Measurements from ENCODE around the gene HOXA6.
A peak's percentile ranks its signal among the peaks of the same experiment; 100 is the strongest.

The HOXA6 gene

DNA sequence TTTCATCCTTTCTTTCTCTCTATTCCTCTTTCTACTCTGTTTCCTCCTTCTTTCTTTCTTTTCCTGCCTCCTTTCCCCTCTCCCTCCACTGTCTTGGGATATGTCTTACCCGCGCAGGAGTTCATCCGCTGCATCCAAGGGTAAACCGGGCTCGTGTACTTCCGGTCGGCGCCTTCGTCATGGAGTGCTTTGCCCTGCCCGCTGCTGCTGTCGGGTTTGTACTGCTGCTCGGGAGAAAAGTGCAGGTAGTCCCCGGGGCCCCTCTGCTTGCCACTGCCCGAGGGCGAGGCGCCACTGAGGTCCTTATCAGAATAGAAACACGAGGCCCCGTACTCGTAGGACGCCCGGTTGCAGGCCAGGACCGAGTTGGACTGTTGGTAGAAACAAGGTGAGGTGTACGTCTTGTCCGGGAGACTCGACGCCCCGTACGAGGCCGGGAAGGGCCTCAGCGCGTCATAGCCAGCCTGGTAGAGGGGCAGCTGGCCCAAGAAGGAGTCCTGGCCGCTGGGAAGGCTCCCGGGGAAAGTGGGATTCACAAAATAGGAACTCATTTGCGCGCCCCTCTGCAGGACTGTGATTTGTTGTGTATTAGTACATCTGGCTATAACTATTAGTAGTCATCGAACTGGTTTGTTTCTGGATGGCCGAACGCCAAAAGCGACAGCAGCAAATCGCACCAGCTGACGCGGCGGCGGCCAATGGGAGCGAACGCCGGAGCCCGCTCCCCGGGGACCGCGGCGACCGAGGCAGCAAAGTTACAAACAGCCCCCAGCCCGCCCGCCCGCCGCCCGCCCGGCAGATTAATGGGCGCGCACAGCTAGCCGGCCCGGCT lies at the start of gene HOXA6:
Gene HOXA6, minus strand, starts transcription at position 576 of the 832 bp plus-strand sequence. Its CDS starts 25 bp downstream, at position 551.
- DNase-seq, result no peak

DNA sequence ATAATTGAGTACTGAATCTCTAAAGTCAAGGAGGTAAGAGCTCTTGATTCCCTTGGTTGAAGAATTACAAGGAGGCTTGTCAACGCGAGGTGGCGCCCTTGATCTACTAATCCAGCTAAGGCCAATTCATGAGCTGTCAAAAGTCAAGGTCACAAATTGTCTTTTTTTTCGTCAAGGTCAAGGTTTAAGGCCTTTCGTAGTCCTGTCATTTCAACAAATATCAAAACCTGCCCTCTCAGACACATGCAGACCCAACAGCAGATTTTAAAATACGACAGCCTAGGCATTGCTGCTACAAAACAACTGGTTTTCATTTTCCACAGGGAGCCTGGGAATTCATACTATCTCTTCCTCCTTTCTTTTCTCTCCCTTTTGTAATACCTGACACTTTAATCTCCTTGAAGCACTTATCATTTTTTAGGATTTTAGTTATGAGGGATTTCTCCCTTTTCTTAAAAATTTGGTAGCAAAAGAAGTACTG lies 48.8 kb upstream of the HOXA6 start:
- peak; percentile 86 for DNase-seq

DNA sequence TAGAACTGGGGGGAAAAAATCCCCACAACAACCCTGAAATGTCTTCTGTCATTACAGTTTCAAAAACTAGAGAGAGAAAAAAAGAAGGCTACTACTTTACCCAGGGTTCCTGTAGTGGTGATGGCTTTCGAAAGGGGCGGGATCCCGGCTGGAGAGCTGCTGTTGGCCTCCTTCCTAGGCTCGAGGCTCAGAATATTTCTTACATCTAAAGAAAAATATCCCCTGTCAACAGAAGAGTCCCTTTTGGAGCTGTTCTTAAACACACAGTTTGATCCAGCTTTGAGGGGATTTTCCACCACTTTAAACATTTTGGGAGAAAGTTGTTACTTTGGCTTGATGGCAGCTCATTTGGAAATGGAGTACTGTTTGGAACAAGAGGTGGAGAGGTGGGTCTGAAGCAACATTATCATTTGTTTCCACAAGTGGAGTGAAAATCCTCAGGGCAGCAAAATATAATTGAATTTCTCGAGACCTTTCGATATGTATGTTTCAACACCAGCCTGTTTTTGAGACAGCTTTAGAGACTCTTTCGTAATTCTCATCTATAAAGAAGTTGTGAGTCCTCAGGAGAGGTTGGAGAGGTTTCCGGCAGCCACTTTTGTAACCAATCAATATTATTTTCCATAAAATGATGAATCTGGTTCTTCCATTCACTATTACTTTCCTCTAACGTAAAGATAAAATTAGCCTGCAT lies 47.3 kb upstream of the HOXA6 start:
- DNase-seq, result no peak

DNA sequence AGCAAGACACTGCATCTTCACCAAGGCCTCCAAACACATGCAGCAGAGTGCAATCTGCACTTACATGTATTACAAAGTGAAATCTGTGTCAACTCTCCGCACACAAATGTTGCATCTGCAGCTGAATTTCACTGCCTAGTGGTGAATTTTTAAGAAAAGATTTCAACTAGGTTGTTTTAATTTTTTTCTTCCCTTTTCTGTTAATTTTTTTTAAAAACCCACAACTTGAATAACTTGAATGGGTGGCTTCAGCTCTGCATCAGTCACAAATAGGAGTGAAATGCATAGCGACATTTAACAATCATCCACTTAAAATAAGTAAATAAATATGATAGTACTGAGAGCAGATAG lies 46.4 kb upstream of the HOXA6 start:
- no peak for DNase-seq

DNA sequence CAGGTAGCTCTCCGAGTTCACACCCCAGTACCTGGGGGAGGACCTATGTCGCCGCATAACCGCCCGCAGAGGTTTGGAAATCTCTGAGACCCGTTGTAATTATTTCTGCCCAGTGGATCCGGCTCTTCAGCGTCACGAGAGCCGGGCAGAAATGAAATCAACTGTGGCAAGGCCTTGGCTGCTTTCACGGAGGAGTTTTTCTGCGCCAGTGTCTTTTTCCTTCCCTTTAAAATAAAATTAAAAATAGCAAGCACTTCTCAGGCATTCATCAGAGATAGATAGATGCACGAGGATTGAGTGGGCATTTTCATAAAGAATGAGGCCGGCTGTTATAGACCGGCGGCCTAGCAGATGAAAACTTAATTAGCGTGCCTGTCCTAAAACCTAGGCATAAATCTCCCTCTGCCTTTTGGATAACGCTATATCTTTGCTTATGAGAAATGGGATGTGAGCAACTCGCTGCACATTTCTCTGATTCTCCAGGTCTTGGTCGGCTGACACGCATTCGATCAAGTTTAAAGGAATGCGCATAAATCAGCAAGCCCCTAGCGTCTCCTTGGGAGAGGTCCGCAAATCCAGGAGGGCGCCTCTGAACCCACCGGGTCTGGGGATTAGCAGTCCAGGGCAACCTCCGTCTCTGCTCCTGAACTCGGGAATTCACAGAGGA lies 45.9 kb upstream of the HOXA6 start:
- DNase-seq, result peak; percentile 19

DNA sequence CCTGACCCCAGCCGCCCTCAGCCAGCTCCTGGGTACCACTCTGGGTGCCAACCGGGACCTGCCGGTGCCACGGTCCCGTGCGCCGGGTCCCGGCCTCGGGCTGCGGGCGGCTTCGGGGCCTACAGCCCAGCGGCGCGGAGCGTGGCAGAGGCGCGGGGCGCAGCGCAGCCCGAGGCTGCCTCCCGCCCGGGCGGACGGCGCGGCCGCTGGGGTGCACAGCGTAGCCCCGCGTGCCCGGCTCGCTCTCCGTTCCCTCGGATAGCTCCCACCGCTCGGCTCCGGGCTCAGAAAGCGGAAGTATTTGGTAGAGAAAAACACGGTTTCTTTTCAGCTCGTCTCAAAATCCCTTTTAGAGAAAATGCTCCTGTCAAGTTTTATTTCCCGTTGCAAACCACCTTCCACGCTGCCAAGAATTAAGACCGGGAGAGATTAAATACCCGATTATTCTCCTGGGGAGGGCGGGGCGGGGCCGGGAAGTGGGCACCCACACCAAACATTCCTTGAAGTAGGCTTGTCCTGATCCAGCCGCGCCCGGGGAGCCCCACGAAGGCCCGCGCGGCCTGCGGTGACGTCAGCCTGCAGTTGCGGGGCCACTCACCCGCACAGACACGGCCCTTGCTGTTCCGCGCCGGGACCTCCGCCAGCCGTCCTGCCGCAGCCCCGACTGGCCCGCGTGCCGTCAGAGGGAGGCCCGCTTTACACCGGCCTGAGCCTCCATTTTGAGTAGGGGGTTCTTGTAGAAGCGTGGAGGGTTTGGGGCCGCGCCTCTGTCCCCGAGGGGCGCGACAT lies 45.2 kb upstream of the HOXA6 start:
- DNase-seq, result peak; percentile 44

DNA sequence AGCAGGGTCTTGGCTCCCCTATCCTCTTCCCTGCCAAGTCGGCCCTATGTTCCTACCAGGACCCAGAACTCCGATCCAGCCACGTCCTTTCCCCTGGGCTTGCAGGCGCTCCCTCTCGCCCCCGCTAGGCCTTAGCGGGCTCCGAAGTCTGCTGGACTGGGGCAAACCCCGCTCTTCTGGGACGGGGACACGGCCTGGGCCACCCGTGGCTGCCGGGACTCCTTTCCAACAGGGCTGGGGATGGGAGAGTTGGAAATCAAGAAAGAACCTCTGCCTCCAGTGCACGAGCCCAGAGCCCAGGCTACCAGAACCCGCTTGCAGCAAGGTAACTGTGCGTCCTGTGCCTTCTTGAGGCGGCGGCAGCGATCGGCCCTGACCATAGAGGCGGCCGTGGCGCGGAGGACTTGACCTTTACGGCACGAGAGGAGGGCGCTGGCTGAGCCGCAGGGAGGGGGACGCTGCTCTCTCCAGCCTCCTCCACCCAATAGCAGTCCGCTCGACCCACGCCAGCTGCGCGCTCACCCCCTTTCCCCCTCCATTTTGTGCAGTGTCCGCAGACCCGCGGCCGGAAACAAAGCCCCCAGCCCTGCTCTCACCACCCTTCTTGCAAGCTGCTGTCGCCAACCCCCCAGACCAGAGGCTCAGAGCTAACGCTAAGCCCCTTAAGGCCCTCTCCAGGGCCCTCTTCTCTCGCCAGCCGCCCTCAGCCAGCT lies 44.4 kb upstream of the HOXA6 start:
- DNase-seq, result peak; percentile 29

DNA sequence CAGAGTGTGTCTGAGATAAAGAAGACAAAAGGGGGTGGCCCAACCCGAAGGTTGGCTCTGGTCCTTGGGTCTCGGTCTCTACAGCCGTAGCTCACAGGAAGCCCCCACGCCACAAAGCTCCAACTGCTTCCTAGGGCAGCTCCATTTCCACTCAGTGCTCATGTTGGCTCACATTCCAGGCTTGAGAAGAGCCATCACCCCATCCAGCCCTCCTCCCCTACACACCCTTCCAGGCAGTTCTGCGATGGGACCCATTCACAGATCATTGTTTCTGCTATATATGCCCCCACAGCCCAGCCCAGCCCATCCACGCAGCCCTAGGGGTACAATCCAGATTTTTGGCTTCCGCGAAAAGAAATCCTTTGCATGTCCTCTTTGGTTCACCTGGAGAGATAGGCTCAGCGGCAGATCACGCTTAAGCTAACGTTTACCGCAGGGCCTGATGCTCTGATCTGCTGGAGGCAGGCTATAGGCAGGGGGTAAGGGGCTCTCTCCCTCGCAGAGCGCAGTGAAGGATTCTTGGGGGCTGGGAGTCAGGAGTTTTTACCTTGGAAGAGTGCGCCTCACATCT lies 43.7 kb upstream of the HOXA6 start:
- peak; percentile 20 for DNase-seq

DNA sequence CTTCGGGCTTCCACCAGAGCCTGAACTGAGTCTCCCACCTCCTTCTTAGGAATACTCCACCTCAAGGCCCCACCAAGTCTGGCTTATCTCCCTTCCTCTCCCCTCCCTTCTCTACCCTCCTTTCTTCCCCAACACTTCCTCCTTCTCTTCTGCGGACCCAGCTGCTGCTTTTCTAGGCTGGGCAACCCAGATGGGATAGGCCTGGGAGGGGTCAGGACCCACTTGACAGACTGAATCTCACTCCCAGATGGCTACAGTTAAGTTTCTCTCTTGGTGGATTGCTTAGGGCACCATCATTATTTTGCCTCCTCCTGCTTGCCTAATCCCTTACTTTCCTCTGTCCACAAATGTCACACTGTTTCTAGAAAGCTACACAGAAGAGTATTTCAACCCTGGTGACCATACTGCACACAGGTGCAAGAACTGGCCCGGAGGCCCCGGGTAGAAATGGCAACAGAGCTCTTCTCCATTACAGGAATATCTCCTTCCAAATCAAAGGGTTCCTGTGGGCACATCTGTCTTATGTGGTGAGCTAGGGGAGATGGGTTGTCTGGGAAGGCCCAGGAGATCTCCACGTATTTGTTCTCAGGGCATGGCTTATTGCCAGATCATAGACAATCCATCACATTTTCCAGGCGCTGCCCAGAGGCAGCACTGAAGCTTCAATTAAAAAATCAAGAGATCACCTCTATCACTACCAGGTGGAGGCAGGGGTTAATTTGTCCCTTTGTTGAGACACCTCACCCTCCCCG lies 42.6 kb upstream of the HOXA6 start:
- DNase-seq, result peak; percentile 13

DNA sequence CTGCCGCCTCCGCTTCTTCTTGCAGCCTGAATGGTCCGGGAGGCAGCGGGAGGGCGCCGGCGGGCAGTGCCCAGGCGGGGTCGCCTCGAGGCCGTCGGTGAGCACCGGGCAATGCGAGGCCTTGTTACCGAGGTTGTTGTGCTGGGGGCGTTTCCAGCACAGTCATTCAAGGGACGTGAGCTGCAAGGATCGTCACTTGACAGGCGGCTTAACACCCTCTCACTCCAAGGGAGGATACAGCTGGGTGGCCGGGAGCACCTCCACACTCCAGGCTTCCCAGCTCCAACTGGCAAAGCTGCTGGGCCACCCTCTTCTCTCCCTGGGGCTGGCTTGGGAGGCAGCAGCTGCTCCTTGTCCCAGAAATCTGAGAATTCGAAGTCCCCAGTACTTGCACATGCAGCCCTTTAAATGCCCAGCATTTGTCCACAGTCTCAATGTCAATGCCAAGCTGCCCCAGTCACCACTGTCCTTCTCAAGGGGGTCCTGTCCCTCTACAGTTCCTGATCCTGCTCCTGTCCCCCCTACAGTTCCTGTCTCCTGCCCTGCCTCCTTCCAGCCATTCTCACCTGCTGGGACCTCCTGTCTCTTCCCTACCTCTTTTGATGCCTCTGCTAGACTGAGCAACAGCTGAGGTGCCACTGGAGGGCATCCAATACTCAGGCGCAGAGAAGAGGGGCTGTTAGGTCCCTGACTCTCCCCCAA lies 41.9 kb upstream of the HOXA6 start:
- DNase-seq, result peak; percentile 33

DNA sequence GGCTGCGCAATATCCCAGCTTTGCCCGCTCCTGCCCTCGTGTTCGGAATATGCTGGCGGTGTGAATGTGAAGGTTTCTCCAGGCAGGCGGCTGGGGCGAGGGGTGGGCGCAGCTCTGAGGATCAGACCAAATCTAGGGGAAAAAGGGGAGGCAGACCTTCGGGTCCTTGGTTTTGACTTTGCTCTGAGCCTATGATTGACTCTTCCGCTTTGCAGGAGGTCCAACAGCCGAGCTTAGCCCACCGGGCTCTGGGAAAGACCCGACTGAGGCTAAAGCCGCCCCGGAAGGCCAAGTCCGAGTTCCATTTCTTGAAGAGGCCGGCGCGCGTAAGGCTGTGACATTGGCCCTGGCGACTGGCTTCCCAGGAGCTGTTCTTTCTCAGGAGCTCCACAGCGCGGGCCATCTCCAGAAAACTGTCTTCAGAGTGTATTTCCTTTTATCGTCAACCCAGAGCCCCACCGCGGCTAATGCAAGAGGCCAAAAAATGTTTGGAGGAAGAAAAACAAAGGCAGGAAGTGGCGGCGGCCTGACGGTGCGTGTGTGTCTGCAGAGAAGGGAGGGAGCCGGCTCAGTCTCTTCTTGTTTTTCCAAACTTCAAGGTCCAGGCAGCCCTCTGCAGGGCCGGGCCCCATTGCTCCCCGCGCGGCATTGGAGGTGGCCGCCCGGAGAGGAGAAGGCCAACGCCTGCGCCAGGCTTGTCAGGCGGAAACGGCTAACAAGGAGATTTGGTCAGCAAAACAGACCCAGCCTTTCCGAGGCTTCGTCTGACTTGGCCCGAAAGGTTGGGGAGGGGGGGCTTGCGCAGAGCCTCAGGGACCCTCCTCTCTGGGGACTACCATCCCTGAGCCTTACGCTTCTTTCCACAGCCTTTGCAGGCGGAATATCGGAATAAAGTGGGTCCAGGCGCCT lies 41.1 kb upstream of the HOXA6 start:
- peak; percentile 54 for DNase-seq

DNA sequence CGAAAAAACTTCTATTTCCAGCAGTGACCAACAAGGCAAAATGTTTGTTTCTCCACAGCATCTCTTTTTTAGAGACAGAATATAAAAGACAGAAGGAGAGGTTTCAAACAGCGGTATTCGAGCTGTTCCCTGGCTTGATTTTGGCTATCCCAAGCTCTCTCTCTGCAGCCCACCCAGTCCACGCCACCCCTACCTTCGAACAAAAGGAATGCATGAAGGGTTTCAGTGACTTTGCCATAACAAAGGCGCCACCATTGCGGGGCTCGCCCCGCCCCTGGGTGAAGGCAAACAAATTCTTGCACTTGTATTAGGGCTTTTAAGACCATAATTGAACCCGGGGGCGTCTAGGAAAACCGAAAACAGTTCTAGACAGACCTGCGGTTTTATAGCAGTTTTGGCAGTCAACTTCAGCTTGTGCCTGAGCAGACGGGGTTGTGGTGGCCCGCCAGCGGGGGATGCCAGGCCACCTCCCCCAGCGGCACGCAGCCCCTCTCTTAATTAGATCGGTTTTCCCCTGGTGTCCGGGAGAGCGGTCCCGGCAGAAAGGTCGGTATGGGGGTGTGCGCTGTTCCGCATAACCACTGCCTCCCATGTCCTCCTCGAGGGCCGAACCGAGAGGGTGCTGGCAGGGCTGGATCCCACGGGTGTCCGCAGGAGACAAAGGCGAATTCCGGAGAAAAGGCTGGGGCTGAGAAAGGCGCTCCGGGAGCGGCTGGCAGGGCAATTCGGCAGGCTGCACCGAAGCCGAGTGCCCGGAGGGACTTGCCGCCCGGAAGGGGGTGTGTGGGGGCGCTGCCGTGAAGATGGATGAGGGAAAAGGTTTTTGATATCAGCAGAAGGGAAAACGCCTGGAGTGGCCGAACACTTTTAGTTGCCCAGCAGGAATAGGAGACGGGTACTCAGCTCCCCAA lies 40.2 kb upstream of the HOXA6 start:
- peak; percentile 27 for DNase-seq

DNA sequence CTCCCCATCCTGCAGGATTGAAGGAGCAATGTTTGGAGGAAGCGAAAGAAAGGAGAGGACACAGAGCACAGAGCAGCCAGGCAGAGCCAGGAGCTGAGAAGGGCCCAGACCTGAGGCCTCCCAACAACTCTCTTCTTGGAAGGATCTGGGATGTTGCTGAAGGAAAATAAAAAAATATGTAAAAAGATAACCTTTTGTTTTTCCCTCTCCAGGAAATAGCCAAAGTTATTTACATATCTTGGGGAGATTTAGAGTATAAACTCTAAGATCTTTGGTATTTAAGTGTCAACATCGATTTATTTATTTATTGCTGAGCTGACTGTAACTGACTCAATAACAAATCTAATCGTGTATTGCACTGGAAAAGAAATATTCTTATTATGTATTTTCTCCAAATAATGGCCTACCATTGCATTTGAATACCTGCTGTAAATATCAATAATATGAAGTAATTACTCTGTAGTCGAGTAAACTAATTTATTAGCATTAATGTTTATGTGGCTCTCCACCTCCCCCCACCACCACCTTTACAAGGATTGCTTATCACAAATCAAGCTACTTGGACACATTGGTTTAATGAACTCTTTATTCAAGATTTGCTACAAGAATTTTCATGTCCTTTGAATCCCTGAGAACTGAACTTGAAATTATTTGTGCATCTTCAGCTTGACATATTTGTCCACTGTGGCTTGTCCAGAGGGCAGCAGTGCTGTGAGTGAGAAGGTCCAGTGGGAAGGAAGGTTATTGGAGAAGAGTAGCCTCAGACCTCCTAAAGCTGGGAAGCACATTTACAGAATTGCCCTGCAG lies 39.3 kb upstream of the HOXA6 start:
- peak; percentile 11 for DNase-seq

DNA sequence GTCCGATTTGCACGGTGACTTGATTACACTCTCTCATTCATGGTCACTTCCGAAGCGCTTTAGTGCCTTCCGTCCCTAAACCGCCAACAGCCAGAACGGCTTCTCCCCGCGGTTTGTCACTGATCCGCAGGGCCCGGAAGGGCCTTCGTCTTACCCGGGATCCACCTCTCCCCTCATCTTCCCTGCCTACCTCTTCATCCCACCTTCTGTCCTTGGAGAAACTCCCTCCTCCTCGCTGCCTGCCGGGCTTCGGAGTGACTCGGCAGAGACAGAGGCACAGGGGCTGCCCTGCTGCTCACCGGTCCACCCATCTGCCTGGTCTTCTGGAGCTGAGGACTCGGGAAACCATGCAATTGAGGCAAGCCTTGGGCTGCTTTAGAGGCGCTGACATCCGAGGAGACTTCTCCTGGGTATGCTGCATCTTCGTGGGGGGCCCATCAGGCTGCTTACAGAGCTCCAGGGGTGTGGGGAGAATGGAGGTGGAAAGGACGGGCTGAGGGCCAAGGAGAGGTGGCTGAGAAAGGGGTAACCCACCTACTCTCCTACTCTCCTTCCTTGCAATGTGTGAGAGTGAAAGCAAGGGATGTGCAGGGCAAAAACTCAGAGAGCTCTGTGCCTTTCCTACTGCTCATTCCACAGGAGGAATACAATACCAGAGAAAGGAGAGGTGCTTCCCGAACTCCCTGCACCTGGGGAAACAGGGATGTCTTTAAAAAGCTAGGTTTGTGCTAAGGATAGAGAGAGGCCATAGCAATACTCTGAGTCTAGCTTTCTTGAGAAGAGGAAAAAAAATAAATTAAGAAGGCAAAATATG lies 38.5 kb upstream of the HOXA6 start:
- peak; percentile 26 for DNase-seq

DNA sequence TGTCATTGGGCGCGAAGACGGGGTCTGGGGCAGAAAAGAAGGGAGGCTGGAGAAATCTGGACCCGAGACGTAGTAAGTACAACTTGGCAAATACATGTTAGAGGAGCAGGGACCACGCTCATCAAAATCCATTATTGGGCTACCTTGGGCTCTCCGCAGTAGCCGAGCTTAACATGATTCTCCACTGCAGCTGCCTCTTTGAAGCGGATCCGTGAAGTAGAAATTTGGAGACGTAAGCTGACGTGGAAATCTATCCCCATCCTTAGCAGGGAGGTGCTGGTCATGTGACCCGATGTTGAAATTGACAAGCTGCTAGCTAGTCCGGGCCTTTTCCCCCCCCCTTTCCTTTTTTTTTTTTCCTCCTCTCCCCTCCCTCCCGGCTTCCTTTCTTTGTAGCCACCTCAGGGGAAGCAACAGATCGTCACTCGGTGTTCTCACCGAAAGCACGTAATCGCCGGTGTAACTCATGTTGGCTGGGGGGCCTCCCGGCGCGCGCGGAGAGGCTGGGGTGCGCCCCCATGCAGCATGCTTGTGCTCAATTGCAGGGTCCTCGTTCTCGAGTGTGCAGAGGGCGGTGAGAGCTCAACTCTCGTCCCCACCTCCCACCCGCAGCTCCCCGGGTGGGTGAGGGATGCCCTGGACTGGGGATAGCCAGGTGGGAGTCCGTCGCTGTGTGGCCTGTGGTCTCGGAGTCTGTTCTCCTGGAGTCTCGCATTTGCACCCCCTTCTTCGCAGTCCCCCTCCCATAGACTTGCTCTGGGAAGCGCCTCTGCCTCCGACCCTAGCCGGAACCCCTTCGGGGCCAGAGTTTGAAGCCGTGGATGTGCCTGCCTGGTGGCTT lies 37.7 kb upstream of the HOXA6 start, which contains the start of gene HOXA11:
Gene HOXA11, minus strand, starts transcription at position 220 of the 841 bp plus-strand sequence. Its CDS starts 88 bp downstream, at position 132.
- DNase-seq, result peak; percentile 26

Measured in activated T-cell treated with anti-CD3 and anti-CD28 coated beads, Interleukin-2, amount 50 U/mL, for 1 hour (primary cell).